Stimulated activated CD4-positive, alpha-beta T cell treated with anti-CD3 and anti-CD28 coated beads, Interleukin-15, amount 100 ng/mL, for 48 hours (primary cell): ENCODE measurements around the gene PRDM16.
"Not testable (repeated sequence)": the region's sequence is repeated elsewhere in the genome, so short reads cannot be mapped to it uniquely, and the experiment has no call there.

ENCODE experiments used
- DNase-seq, 2 donors: peaks; one replicate each; pipeline ENCODE4 v3.0.0-alpha.2; 2020; ENCODE audit warnings: low read depth in 2 of 2

The PRDM16 gene

DNA sequence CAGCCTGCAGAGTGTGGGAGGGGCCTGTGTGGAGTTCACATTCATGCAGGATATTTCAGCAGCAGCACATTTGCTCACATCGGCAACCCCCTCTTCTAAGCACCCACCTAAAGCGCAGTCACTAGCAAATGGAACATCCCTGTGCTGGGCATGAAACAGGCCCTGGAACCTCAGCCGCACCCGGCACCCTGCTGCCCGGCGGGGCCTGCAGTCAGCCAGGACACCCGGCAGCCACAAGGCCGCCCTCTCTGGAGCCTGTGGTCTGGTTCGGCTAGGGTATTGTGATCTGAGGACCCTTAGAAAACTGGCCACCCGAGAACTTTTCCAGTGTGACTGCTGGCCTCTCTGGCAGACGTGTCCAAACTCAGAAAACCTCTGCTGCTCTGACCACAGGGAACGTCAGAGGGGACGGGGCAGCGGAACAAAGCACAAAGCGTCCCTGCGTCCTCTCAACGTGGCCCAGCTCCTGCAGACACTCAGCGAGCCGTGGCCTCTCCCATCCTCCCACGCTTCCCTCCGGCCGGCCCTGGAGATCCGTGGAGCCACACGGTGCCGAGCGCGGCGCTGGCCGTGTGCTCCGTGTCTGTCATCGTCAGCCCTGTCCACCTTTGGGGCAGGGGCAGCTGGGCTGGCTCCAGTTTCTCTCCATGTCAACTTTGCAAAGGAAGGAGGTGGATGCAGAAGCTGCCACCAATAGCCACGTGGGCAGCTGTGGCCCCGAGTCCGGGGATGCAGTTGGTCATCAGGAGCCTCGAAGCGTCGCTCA, 209.6 kb downstream of the PRDM16 start:
- DNase-seq, result no peak

DNA sequence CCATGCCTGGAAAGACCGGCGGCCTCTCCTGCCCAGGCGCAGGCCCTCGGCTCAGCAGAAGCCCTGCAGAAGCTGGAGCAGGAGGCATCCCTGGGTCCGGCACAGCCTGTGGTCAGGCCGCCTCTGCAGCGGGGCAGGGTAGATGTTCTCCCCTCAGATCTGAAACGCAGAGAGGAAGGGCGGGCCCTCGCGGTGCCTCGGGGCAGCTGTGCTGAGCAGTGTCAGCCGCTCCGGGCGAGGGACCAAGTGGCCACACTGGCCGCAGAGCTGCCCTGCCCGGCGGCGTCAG, 210.1 kb downstream of the PRDM16 start:
- DNase-seq, result no peak

DNA sequence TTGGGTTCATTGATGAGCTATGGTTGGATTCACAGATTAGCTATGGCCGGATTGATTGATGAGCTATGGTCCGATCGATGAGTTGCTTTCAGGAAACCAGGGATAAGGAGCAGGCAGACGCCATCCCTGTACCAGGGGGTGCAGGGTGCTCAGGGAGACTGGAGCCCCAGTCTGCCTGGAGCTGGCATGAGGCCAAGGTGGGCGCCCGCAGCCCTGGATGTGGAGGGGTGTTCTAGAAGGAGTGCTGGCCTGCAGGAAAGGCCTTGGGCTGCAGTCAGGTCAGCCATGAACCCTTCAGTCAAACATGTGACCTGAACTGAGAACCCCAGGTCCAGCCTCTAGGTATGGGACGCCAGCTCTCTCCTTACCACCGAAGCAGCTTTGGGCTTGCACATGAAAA, 212.7 kb downstream of the PRDM16 start:
- DNase-seq, result no peak

DNA sequence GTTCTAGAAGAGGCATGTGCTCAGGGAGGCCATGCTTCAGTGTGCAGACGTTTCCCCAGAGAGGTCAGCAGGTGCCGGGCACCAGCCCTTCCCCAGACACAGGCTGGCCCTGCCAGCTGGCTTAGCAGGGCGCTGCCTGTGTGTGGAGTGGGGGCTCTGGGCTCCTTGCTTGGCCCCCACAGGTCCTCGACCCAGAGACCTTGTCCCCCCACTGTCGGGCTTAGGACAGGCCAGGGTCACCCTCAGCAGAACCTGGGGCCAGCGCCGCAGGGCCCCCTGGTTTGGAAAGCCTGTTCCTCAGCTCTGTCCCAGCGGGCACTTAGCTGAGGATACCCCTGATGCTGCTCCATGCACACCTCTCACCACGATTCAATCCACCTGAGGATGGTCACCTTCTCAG, 213.2 kb downstream of the PRDM16 start:
- DNase-seq, result no peak

DNA sequence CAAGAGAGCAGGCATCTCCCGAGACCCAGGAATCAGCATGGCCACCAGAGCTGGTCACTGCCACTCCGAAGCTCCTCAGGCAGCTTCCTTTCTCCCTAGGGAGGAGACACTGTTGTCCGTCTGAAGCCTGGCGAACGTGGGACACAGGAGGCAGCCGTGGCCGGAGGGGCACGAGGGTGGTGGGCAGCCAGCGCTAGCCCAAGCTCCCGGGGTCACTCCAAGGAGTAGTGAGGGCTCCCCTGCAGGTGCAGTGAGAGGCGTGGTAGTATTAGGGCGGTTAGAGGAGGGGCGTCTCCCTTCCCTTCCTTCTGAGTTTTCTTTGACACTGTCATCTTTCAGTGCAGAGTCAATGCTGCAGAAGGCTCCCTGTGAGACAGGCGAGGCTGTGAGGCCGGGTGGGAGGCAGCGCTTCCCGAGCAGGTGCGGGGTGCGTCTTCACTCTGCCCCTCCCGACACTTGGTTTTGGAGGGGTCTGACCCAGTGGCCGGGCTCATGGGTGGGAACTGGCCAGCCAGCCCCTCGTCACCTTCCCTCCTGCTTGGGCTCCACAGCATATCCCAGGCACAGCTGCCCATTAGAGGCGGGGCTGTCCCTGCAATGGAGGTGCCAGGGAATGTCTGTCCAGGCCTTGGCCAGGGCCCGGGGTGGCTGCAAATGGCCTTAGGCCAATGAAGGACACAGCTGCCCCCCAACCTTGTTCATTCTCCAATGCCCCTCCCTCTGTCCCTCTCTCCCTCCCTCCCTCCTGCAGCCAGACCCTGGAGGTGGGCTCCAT, 213.8 kb downstream of the PRDM16 start:
- DNase-seq, result no peak

DNA sequence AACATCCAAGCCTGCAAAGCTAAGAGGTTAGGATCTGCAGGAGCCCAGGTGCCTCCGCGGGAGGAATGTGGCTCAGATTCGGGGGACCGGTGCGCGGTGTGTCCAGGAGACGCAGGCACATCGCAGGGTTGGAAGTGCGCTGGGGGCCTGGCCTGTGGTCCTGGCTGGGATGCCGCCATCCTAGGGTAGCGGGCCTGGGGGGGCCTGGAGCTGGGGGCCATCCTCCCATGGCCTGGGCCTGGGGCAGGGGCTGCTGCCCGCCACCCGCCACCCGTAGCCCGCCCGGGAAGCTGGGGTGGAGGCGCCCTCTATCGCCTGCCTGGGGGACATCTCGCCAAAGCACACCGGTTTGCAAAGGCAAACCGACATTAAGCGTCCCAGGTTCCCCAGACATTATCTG, 214.8 kb downstream of the PRDM16 start:
- no peak for DNase-seq

DNA sequence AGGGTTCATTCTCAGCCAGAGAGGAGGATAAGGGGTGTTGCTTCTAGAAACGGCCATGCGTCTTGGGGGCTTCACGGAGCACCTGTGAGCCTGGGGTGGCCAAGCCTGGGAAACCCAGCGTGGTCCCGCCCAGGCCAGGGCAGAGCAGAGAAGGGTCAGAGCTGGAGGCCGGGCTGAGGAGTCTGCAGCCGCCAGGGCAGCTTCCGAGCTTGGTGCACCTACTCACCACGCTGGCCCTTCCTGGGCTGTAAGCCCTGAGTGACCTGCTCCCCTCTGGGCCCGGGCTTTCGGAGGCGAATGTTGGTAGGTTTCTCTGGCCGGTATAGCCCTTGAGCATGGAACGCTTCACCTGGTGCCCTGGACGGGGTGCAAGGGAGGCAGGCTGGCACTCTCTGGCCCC, 215.7 kb downstream of the PRDM16 start:
- DNase-seq, result no peak

DNA sequence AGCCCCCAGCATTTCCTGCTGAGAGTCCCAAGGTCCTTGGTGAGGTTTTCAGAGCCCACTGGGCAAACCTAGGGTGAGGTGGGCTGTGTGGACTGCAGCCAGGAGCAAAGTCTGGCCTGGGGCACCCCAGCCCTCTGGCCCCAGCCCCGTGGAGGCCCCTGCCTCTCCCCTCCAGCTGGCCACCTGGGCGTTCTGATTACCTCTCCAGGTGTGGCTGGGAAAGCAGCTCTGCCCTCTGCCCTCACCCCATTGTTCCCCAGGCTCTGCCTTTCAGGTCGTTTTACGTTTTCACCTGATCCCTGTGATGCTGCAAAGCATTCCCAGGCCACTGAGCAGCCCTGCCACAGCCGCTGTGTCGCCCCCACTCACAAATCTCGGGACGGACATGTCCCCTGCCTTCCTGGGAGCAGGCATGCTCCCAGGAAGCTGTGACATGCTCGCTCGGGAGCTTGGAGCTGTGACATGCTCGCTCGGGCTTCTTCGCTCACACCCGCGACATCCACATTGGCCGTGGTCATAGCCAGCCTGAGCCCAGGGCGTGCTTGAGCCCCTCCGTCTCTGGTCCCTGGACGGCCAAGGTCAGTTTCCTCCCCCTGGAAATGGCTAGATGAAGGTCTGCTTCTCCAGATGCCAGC, 216.2 kb downstream of the PRDM16 start:
- no peak for DNase-seq

DNA sequence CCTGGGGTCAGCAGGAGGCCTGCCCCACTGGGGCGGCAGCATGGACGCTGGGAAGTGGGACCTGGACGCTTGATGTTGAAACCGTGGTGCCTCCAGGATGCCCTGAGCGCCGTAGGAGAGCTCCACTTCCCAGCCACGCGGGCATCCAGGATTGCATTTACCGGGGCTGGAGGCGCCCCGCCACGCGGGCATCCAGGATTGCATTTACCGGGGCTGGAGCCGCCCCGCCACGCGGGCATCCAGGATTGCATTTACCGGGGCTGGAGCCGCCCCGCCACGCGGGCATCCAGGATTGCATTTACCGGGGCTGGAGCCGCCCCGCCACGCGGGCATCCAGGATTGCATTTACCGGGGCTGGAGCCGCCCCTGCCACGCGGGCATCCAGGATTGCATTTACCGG, 218.1 kb downstream of the PRDM16 start:
- not testable (repeated sequence) for DNase-seq

DNA sequence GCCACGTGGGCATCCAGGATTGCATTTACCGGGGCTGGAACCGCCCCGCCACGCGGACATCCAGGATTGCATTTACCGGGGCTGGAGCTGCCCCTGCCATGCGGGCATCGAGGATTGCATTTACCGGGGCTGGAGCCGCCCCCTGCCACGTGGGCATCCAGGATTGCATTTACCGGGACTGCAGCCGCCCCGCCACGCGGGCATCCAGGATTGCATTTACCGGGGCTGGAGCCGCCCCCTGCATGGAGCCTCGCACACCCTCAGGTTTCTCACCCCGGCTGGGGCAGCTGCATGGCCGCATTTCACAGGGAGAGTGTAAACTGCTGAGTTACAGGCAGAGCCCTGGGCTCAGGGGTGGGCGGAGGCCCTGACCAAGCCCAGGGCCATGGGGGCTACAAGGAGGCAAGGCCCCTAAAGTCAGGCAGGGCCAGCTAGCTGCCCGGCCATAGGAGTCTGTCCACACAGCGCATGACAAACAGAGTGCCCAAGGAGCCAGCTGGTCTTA, 218.7 kb downstream of the PRDM16 start:
- no peak for DNase-seq

DNA sequence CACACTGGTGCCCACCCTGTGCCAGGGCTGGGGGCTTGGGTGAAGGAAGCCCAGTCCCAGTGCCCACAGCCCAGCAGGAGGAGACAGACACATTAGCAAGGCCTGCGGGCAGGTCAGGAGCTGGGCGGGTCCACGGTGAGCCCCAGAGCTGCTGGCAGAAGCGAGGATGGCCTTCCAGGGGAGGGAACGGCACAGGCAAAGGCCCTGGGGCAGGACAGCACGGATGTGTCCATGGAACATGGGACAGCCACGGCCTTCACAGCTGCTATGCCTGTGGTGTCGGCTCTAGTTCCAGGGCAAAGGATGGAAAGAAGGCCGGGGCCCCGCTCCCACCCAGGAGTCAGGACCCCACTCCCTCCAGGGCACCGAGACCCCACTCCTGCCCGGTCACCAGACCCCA, 220.5 kb downstream of the PRDM16 start:
- DNase-seq, result no peak

DNA sequence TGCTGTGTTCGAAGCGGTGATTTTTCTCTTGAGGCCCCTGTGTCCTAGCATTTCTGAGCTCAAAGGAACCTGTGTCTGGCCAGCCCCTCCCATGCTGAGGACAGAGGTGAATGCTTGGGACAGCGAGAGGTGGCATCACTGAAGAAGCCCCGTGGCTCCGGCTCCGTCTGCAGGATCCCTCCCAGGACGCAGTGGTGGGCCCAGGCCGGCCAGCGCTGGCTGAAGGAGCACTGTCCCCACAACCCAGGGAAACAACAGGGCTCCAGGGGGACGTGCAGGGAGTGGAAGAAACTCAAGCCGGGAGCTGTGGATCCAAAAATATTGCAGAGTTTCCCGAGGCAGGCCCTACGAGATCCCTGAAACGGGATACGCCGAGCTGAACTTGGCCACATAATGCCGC, 221.4 kb downstream of the PRDM16 start:
- DNase-seq, result no peak

DNA sequence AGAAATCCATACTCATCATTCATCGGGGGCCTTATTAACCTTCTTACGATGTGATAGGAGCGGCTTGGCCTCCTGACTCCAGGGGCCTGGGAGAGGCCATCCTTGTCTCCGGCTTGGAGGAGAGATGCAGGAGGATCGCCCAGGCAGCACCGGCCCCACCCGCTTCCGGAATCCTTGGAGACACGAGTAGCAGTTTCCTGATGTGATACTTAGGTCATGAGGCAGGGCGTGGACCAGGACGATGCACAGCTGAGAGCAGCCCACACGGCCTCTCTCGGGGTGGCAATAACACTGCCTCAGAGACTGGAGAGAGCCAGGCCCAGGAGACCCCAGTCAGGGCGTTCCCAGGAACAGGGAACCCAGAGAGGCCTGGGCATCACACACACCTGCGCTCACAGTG, 221.9 kb downstream of the PRDM16 start:
- no peak for DNase-seq

DNA sequence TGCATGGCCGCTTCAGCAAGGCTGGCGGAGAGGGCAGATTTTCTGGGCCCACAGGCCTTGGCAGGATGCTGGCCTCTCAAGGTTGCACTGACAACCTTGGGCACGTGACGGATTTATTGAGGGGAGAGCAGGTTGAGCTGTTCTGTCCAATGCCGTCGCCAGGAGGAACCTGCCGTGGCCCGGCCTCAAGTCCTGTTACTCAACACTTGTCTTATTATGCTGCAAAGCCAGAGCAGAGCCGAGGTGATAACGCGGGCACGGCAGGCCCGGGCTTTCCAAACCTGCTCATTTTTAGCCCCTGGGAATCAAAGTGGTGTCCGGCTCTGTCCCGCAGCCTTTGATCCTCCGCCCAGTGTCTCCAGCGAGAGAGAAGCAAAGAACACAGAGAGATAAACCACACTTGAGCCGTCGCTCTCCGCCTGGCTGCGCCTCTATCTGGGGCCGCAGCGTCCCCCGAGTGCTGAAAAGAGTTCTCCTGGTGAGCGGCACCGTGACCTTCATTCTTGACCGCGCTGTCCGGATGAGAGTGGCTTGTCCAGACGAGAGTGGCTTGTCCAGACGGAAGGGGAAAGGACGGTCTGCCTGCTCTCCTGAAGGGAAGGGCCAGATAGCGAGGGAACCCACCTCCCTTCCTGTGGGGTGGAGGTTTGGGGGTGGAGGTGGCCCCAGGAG, 223.2 kb downstream of the PRDM16 start:
- DNase-seq, result no peak

DNA sequence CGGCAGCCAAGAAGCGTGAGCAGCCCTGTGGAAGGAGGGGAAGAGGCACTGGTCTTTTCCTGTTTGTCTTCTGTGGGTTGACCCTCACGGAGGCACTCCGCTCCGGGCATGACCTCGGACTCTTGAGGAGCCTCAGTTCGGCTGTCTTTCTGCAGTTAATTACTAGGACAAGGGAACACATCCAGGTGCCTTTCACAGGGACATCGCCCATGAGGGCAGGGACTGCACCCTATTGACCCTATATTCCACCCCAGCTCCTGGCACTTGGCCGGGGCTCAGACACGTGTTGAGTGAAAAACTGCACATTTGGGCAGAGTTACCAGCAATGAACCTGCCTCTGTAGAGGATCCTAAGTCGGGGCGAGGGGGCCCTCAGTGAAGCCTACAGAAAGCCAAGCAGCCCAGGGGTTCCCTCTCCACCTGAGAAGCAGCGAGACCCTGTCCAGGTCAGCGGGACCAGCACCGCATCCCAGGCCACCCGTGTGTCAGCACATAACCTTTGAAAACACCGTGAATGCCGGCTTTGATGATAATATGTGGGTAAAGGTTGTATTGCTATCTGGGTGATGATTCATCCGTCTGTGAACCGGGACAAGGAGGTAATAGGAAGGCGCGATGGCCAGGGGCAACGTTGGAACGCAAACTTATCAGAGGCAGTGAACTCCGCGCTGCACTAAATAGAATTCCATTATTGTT, 224.0 kb downstream of the PRDM16 start:
- DNase-seq, result no peak

DNA sequence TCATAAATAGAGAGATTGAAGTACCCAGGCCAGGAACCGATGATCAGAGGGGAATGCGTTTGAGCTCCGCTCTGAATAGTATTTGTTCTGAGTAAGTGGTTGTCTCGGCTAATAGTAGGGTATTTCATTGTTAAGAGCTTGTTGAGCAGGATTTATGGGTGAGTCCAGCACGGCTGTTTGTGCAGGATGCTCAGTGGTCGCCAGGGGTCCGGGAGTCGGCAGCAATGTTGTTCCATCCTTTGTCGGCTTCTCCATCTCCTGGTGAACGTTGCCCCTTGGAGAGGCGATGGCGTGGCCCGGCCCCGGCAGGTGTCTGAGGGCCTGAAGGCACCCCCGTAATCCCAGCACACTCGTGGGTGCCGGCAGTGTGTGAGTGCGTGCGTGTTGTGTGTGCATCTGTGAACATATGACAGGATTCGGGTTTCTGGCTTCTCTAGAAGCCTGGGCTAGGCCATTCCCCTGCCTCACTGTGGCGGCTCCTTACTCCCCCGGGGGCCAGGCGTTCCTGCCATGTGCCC, 224.6 kb downstream of the PRDM16 start:
- DNase-seq, result no peak

DNA sequence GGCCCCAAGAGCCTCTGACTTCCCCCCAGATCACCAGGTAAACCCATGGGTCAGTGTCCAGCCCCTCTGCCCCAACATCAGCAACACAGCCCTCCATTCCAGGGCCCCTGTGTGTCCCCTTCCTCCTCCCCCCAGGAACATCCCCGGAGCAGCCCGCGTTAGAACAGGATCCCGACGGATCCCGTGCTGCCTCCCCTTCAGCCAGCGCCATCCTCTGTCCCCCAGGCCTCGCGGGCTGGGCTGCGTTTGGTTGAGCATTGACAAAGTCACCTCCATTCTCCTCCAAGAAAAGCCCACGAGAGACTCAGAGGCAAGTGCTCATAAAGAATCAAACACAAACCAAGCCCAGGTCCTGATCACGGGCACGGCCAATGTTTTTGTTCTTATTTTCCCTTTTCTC, 225.4 kb downstream of the PRDM16 start:
- no peak for DNase-seq

DNA sequence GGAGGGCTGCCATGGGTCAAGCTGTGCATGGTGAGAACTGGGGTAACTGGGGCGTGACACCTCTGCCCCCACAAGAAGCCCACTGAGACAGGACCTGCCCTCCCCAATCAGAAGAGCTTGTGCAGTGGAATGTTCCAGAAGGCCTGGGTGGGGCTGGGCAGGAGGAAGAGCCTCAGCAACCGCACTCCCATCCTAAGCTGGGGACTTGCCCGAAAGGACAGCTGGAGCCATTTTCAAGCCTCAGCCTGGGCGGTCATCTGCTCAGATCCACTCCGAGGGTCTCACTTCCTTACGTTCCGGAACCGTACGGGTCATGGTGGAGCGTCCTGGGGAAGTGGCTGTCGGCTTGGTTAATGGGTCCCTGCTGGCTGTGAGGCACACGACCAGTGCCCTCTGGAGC, 226.8 kb downstream of the PRDM16 start:
- DNase-seq, result no peak

DNA sequence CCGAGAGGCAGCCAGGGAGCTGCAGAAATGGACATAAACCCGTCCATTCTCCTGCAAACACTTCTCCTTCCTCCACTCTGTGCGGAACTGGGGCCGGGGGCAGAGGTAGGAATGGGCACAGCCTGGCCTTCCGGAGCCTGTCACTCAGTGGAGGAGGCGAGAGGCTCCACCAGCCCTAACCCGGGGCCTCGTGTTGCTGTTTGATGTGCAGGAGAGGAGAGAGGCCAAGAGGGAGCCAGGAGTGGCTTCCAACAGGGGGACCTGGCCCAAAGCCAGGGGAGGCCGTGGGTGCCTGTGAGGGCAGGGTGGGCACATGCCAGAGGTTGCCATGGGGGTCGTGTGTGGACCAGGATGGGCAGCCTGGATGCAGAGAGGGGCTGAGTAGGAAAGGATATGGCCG, 227.3 kb downstream of the PRDM16 start:
- no peak for DNase-seq

DNA sequence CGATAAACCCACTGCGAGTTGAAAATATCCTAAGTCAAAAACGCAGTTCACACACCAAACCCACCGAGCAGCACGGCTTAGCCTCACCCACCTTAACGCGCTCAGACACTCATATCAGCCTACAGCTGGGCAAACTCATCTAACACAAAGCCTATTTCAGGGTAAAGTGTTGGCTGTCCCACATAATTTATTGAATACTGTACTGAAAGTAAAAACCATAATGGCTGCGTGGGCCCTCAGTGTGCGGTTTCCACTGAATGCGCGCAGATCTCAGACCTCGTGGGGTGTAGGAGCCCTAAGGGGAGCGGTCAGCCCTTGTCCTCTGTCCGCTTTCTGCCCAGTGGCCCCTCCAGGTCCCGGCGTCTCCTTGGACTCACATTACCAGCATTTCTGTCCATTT, 227.8 kb downstream of the PRDM16 start:
- DNase-seq, result no peak

DNA sequence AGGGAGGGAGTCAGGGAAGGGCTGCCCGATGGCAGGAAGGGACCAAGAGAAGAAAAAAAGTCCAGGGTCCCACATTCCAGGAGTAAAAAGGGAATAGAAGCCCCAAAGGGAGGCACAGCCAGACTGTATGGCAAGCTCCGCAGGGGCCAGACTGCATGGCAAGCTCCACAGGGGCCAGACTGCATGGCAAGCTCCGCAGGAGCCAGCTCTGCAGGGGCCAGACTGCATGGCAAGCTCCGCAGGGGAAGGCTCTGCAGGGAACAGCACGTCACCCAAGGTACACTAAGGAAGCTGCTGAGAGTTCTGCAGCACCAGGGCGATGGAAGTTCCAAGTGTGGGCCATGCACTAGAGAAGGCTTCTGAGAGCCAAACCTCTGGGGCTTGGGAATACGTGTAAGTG, 228.8 kb downstream of the PRDM16 start:
- DNase-seq, result no peak

DNA sequence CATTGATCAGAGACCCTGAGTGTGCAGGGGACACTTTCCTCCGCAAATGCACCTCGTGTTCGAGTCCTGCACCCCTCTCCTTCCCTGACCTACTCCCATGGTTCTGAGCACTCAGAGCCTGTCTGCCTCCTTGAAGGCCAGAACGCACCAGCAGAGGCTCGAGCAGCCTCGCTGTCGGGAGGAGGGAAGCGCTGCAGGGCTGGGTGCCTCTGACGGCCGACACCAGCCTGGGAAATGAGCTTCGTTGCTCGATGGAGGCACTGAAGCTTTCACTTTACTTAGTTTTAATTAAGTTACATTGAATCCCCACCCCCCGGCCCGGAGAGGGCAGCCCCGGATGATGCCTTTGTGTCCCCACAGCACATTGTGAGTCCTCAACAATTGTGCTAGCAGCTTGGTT, 229.2 kb downstream of the PRDM16 start:
- DNase-seq, result no peak
